Activated B cell treated with CpG ODN at 0.5 μM for 24 hours (primary cell): Measurements from ENCODE around the gene AQP5. TPM values are rescaled to one million over a fixed set of nuclear protein-coding genes. Genes with fewer than 3 reads are reported as not detected.

Experiments
- ATAC-seq: fragments of 200-7000 bp; cut with Tn5 transposase; one replicate; pipeline ENCODE4 v1.10.0; 2021; ENCODE audit warnings: low read depth, mild to moderate bottlenecking, moderate library complexity
- CTCF ChIA-PET: fragments of 350-600 bp; sonication (Branson Sonifier 250); formaldehyde crosslinking; loops from one replicate; lab custom pipeline; 2021; ENCODE audit warnings: antibody characterized with exemption; lab: Charles Lee
- POLR2A ChIA-PET: fragments of 350-600 bp; sonication (Branson Sonifier 250); formaldehyde crosslinking; loops from one replicate; lab custom pipeline; 2021; ENCODE audit warnings: antibody characterized with exemption; lab: Charles Lee
- DNase-seq: peaks from one replicate; pipeline ENCODE4 v3.0.0; 2022
- H3K27ac Mint-ChIP-seq: one replicate; pipeline ENCODE4 v1.8.0; 2020; ENCODE audit warnings: mixed read lengths
- H3K27me3 Mint-ChIP-seq: one replicate; pipeline ENCODE4 v1.8.0; 2021; ENCODE audit warnings: mixed read lengths
- H3K36me3 Mint-ChIP-seq: one replicate; pipeline ENCODE4 v1.8.0; 2021; ENCODE audit warnings: low read depth, mixed read lengths
- H3K4me1 Mint-ChIP-seq: one replicate; pipeline ENCODE4 v1.8.0; 2021; ENCODE audit warnings: mixed read lengths
- H3K4me3 Mint-ChIP-seq: one replicate; pipeline ENCODE4 v1.8.0; 2020; ENCODE audit warnings: mild to moderate bottlenecking, mixed read lengths
- H3K9me3 Mint-ChIP-seq: one replicate; pipeline ENCODE4 v1.8.0; 2020; ENCODE audit warnings: mixed read lengths
- CTCF ChIP-seq: fragments of 200-600 bp; IDR thresholded peaks from one replicate; pipeline ENCODE4 v1.8.0; 2022; ENCODE audit warnings: antibody characterized with exemption, mild to moderate bottlenecking
- intact Hi-C: fragments of 100-400 bp; cut with micrococcal nuclease; formaldehyde crosslinking; loops from one replicate; pipeline ENCODE4 v1.15.1; 2024
- total RNA-seq: library from RNA; stranded (reverse); gene quantifications from 2 replicates; pipeline ENCODE4 v1.2.3, GENCODE V29; 2022

Gene AQP5
- total RNA-seq, 1 donor from 2014 or later: not detected

DNA sequence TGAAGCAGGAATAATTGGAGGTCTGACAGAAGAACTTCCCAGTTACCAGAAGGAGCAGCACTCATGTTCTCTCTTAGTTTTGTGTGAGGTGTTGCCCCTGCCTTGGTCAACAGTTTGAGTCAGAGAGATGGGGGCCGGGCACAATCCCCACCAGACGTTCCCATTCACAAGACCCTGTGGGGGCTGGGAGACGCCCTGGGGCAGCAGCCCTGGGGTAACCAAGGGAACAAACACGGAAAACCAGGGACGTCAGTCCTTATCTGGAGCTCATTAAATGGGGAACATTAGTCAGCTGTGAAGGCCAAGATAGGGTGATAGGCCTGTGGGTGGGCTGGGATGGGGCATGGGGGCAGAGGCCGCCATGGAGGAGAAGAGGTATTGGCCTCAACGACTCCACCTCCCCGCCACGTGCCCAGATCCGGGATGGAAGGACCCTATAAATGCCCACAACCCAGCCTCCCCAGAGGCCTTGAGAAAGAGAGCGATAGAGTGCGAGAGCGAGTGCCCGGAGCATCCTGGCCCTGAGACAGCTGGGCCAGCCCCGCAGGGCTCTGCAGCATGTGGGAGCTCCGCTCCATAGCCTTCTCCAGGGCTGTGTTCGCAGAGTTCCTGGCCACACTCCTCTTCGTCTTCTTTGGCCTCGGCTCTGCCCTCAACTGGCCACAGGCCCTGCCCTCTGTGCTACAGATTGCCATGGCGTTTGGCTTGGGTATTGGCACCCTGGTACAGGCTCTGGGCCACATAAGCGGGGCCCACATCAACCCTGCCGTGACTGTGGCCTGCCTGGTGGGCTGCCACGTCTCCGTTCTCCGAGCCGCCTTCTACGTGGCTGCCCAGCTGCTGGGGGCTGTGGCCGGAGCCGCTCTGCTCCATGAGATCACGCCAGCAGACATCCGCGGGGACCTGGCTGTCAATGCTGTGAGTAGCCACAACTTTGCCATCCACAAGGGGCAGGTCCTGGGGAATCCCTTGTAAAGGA is 11.1 kb upstream of the AQP5 start, which contains the start of gene AQP2:
Gene AQP2 (plus strand): TSS at position 465 of the 979 bp plus-strand sequence. CDS start 94 bp downstream, at position 559.
- Mint-ChIP-seq H3K36me3 (no peaks in the 10 kb centered on the region), H3K4me3 (no peak within 1 kb of the TSS), H3K4me1 (peaks cover 2% of the 10 kb centered on the region), H3K9me3 (no peaks in the 10 kb centered on the region), H3K27ac (no peak within 1 kb of the TSS), H3K27me3 (peaks cover 18% of the 10 kb centered on the region)
- ATAC-seq (no peak), DNase-seq (no peak)
- no peak for TF ChIP-seq CTCF
- CTCF ChIA-PET: no interaction called here
- POLR2A ChIA-PET: no interaction called here
- intact Hi-C loops: no loop called here

- DNase-seq (no peak), ATAC-seq (no peak)
- no peak for TF ChIP-seq CTCF
- Mint-ChIP-seq H3K27ac (no peak overlapping the region), H3K9me3 (no peaks in the 10 kb centered on the region), H3K27me3 (peaks cover 21% of the 10 kb centered on the region), H3K4me3 (no peak overlapping the region), H3K4me1 (no peaks in the 10 kb centered on the region), H3K36me3 (no peaks in the 10 kb centered on the region)
- intact Hi-C loops: no loop called here
- ChIA-PET POLR2A (no interaction called here), CTCF (no interaction called here)
Measured at GRCh38 chr12:49951411-49952240, 10.0 kb upstream of the AQP5 start.

DNA sequence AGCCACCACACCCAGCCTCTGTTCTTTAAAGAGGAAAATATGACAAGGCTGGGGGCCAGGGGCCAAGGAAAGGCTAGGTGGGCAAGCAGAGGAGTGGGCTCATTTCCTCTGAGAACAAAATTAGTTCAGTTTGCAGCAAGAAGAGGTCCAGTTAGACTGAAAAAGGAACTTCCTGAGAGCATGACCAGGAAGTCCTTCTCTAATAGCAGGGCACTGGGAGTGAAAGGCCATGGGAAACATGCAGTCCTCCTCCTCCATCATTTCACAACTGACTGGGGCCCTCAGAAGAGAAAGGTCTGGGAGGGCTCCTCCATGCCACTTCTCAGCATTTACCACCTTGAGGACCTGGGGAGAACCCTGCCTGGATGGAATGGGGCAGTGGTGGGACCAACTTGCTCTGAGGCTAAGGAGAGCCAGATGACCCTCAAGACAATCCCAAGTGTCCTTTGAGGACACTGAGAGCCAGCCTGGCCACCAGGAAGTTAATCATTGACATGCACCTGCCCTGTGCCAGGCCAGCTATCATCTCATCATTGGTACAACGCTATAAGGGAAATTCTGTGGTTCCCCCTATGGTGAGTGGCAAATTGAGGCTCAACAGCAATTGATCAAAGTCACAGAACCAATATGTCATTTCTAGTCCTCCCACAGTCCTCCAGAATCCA is 9.1 kb upstream of the AQP5 start:
- no peak overlapping the region for H3K27ac Mint-ChIP-seq
- POLR2A ChIA-PET: no interaction called here
- no peak overlapping the region for H3K4me3 Mint-ChIP-seq
- H3K27me3 Mint-ChIP-seq: peaks cover 29% of the 10 kb centered on the region
- CTCF ChIA-PET: no interaction called here
- DNase-seq: no peak
- no peak for TF ChIP-seq CTCF
- H3K9me3 Mint-ChIP-seq: no peaks in the 10 kb centered on the region
- ATAC-seq: no peak
- intact Hi-C loops: no loop called here
- H3K4me1 Mint-ChIP-seq: no peaks in the 10 kb centered on the region
- no peaks in the 10 kb centered on the region for H3K36me3 Mint-ChIP-seq

DNA sequence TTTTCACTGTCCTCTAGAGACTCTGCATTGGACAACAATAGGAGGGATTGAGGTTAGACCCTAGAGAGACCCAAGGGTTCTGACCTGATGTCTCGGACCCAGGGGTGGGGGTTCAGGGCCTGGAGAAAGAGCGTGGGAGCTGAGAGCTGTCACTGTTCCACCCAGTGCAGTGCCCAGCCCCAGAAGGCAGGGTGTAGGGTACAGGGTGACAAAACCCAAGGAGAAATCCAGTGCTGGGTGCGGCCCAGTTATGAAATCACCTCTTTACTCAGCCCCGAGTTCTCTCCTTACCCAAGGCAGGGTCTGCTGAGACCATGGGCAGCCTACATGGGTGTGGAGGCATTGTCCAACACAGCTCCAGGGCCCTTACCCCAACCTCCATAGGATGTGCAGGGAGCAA is 8.5 kb upstream of the AQP5 start:
- ChIA-PET POLR2A (no interaction called here), CTCF (no interaction called here)
- Mint-ChIP-seq H3K27ac (no peak overlapping the region), H3K36me3 (no peaks in the 10 kb centered on the region), H3K27me3 (peaks cover 34% of the 10 kb centered on the region), H3K9me3 (no peaks in the 10 kb centered on the region), H3K4me3 (no peak overlapping the region), H3K4me1 (no peaks in the 10 kb centered on the region)
- no peak for DNase-seq
- ATAC-seq: no peak
- intact Hi-C loops: no loop called here
- no peak for TF ChIP-seq CTCF
